PC-9 (cell line): ENCODE results near the gene EYS. TPM values are rescaled to one million over a fixed set of nuclear protein-coding genes. Genes with fewer than 3 reads are reported as not detected.

ENCODE experiments used
- BruUV-seq: library from RNA; stranded (reverse); fragments of 400-500 nt; replicated peaks from 2 replicates; lab custom pipeline; 2021; lab: Mats Ljungman, UMichigan
- CTCF ChIA-PET: fragments of 300-600 bp; sonication (Branson Sonifier 250); formaldehyde crosslinking; loops from one replicate; lab custom pipeline; 2022; ENCODE audit warnings: antibody characterized with exemption; lab: Charles Lee
- POLR2A ChIA-PET: fragments of 300-600 bp; sonication (Branson Sonifier 250); formaldehyde crosslinking; loops from one replicate; lab custom pipeline; 2022; ENCODE audit warnings: antibody characterized with exemption; ENCODE audit not compliant: unreplicated experiment; lab: Charles Lee
- DNase-seq, 2 experiments: peaks; one replicate each; pipeline versions ENCODE4 v3.0.0 to v3.0.0-alpha.2; 2015 to 2022; ENCODE audit warnings: mixed read lengths in 1 of 2
- H2AFZ ChIP-seq: fragments of 200-600 bp; sonication (generic); 2 replicates; pipeline ENCODE4 v1.8.1; 2017; ENCODE audit warnings: antibody characterized with exemption
- H3F3A ChIP-seq: fragments of 200-600 bp; sonication (generic); 2 replicates; pipeline ENCODE4 v1.8.1; 2017; ENCODE audit warnings: antibody characterized with exemption, mild to moderate bottlenecking, low read depth; ENCODE audit not compliant: insufficient read depth
- H3K27ac ChIP-seq: fragments of 200-600 bp; sonication (generic); 2 replicates; pipeline ENCODE4 v1.6.1; 2016; ENCODE audit warnings: mixed run types
- H3K27me3 ChIP-seq: fragments of 200-600 bp; sonication (generic); 2 replicates; pipeline ENCODE4 v1.6.1; 2016; ENCODE audit warnings: low read depth, mixed run types; ENCODE audit not compliant: insufficient read depth
- H3K36me3 ChIP-seq: fragments of 200-600 bp; sonication (generic); 2 replicates; pipeline ENCODE4 v1.6.1; 2016; ENCODE audit warnings: low read depth, mixed run types
- H3K4me1 ChIP-seq: fragments of 200-600 bp; sonication (generic); replicated peaks from 2 replicates; pipeline ENCODE4 v1.6.1; 2016; ENCODE audit warnings: mixed run types; ENCODE audit not compliant: insufficient read depth
- H3K4me2 ChIP-seq: fragments of 200-600 bp; sonication (generic); 2 replicates; pipeline ENCODE4 v1.6.1; 2017; ENCODE audit warnings: mixed run types
- H3K4me3 ChIP-seq: fragments of 200-600 bp; sonication (generic); 2 replicates; pipeline ENCODE4 v1.6.1; 2016; ENCODE audit warnings: mixed run types
- H3K79me2 ChIP-seq: fragments of 200-600 bp; sonication (generic); 2 replicates; pipeline ENCODE4 v1.6.1; 2017; ENCODE audit warnings: low read depth, mixed run types
- H3K9me2 ChIP-seq: fragments of 200-600 bp; sonication (generic); 2 replicates; pipeline ENCODE4 v1.8.1; 2017; ENCODE audit warnings: mild to moderate bottlenecking; ENCODE audit not compliant: insufficient read depth
- H3K9me3 ChIP-seq: fragments of 200-600 bp; sonication (generic); 2 replicates; pipeline ENCODE4 v1.8.1; 2016; ENCODE audit warnings: low read depth; ENCODE audit not compliant: insufficient read depth
- H4K20me1 ChIP-seq: fragments of 200-600 bp; sonication (generic); 2 replicates; pipeline ENCODE4 v1.8.1; 2017; ENCODE audit not compliant: insufficient read depth
- EZH2 ChIP-seq: fragments of 200-600 bp; sonication (generic); IDR thresholded peaks from 2 replicates; pipeline ENCODE4 v1.8.0; 2017; ENCODE audit warnings: antibody characterized with exemption, low read depth
- intact Hi-C: fragments of 100-400 bp; cut with micrococcal nuclease; formaldehyde crosslinking; loops from one replicate; pipeline ENCODE4 v1.10.0; 2022; ENCODE audit not compliant: unreplicated experiment
- total RNA-seq: library from RNA; stranded (reverse); gene quantifications from 2 replicates; pipeline ENCODE4 v1.2.3, GENCODE V29; 2021
- TF ChIP-seq, protein P1 (sequence below): fragments of 200-600 bp; sonication (generic); conservative IDR thresholded peaks from 2 replicates; pipeline ENCODE4 v1.6.1; 2017; ENCODE audit warnings: mixed run types, antibody characterized with exemption, mild to moderate bottlenecking, moderate library complexity

Gene EYS
- total RNA-seq, 1 experiment from 2014 or later, result not detected

DNA sequence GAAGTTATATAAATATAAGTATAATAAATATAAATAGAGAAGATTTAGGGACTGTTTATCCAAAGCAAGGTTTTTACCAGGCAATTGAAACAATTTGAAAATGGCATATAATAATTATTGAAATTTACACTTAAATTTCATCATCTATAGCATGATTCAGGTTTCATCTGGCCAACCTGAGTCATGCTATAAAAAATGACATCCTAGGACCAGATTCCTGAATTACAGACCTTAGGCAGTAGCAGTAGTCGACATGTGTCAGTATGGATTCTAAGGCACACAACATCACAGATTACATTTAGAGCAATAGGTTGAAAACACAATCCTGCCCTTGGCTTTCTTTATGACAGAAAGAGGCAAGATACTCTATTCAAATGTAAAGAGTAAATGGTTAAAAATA, 1479.2 kb downstream of the EYS start:
- H3K4me2 ChIP-seq, result no peak overlapping the region
- no peak overlapping the region for H3K27ac ChIP-seq
- ChIA-PET POLR2A (no interaction called here), CTCF (no interaction called here)
- H3K9me3 ChIP-seq, result no peaks in the 10 kb centered on the region
- no peak overlapping the region for H3K4me3 ChIP-seq
- TF ChIP-seq, protein P1, sequence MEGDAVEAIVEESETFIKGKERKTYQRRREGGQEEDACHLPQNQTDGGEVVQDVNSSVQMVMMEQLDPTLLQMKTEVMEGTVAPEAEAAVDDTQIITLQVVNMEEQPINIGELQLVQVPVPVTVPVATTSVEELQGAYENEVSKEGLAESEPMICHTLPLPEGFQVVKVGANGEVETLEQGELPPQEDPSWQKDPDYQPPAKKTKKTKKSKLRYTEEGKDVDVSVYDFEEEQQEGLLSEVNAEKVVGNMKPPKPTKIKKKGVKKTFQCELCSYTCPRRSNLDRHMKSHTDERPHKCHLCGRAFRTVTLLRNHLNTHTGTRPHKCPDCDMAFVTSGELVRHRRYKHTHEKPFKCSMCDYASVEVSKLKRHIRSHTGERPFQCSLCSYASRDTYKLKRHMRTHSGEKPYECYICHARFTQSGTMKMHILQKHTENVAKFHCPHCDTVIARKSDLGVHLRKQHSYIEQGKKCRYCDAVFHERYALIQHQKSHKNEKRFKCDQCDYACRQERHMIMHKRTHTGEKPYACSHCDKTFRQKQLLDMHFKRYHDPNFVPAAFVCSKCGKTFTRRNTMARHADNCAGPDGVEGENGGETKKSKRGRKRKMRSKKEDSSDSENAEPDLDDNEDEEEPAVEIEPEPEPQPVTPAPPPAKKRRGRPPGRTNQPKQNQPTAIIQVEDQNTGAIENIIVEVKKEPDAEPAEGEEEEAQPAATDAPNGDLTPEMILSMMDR, result no peak
- no peak for TF ChIP-seq EZH2
- intact Hi-C loops, result no loop called here
- H3K27me3 ChIP-seq, result no peaks in the 10 kb centered on the region
- no peaks in the 10 kb centered on the region for H3K9me2 ChIP-seq
- H2AFZ ChIP-seq, result no peak overlapping the region
- H3K4me1 ChIP-seq, result no peaks in the 10 kb centered on the region
- no peak for DNase-seq
- no peaks in the 10 kb centered on the region for H4K20me1 ChIP-seq
- no peaks in the 10 kb centered on the region for H3K79me2 ChIP-seq
- no TSS peak for BruUV-seq
- no peaks in the 10 kb centered on the region for H3K36me3 ChIP-seq
- H3F3A ChIP-seq, result no peaks in the 10 kb centered on the region

DNA sequence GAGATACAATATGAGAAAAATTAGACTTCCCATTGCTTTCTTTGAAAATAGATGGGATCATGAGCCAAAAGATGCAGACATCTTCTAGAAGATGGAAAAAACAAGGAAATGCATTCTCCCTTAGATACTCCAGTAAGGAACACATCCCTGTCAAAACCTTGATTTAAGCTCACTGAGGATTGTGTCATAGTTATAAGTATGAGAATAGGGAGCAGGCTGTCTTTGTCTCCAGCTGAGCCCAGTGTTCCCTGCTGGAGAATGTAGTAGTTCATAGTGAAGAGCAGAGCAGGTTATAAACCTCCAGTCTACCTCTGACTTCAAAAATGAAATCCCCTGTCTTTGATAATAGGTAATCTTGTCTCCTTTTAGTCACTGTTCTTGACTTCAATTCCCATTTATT, 1481.5 kb downstream of the EYS start:
- Histone ChIP-seq H3F3A (no peaks in the 10 kb centered on the region), H3K4me2 (no peak overlapping the region), H2AFZ (no peak overlapping the region), H3K27me3 (no peaks in the 10 kb centered on the region), H3K27ac (no peak overlapping the region), H3K4me1 (no peaks in the 10 kb centered on the region), H3K4me3 (no peak overlapping the region), H3K9me3 (no peaks in the 10 kb centered on the region), H3K36me3 (no peaks in the 10 kb centered on the region), H4K20me1 (no peaks in the 10 kb centered on the region), H3K9me2 (no peaks in the 10 kb centered on the region), H3K79me2 (no peaks in the 10 kb centered on the region)
- no peak for TF ChIP-seq EZH2
- TF ChIP-seq, protein P1, result no peak
- intact Hi-C loops, result no loop called here
- CTCF ChIA-PET, result no interaction called here
- BruUV-seq, result no TSS peak
- DNase-seq, result no peak
- POLR2A ChIA-PET, result no interaction called here

DNA sequence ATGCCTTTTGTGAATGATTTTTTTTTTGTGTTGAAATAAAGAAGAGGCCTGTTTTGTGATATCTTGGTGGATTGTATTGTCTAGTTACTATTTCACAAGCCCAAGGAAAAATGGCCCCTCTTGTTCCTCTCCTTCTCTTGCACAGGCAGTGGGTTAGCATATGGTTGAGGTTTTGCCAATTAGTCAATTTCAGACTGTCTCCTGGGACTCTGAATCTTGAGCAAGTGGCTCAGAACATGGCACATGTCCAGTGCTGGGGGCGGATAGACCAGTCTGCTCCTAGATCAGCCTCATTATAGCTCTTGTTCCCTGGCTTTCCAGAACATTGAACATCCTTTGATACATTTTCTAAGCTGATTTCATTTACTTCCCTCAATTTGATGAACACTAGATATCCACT, 1482.2 kb downstream of the EYS start:
- Histone ChIP-seq H3F3A (no peaks in the 10 kb centered on the region), H2AFZ (no peak overlapping the region), H3K36me3 (no peaks in the 10 kb centered on the region), H4K20me1 (no peaks in the 10 kb centered on the region), H3K9me2 (no peaks in the 10 kb centered on the region), H3K27ac (no peak overlapping the region), H3K9me3 (no peaks in the 10 kb centered on the region), H3K4me3 (no peak overlapping the region), H3K4me1 (no peaks in the 10 kb centered on the region), H3K79me2 (no peaks in the 10 kb centered on the region), H3K27me3 (no peaks in the 10 kb centered on the region), H3K4me2 (no peak overlapping the region)
- ChIA-PET CTCF (no interaction called here), POLR2A (no interaction called here)
- no peak for DNase-seq
- TF ChIP-seq, protein P1, result no peak
- no peak for TF ChIP-seq EZH2
- intact Hi-C loops, result no loop called here
- no TSS peak for BruUV-seq
